BJ (cell line): ENCODE results near the gene HTR3A. TPM values are rescaled to one million over a fixed set of nuclear protein-coding genes. Genes with fewer than 3 reads are reported as not detected.

ENCODE experiments used
- CTCF ChIA-PET: fragments of 350-600 bp; formaldehyde crosslinking; extraction: SDS; loops from one replicate; lab custom pipeline; 2021; ENCODE audit warnings: antibody characterized with exemption, inconsistent platforms; lab: Yijun Ruan, JAX
- POLR2A ChIA-PET: fragments of 300-600 bp; sonication (Branson Sonifier 250); formaldehyde crosslinking; extraction: SDS; loops from one replicate; lab custom pipeline; 2021; ENCODE audit warnings: antibody characterized with exemption; lab: Charles Lee
- DNase-seq: peaks from one replicate; pipeline ENCODE4 v3.0.0-alpha.2; 2011; ENCODE audit warnings: low read depth
- H3K27me3 ChIP-seq: 2 replicates; pipeline ENCODE4 v1.6.0; 2011; ENCODE audit warnings: low read length; ENCODE audit not compliant: control insufficient read depth, insufficient read depth
- H3K36me3 ChIP-seq: 2 replicates; pipeline ENCODE4 v1.5.1; 2011; ENCODE audit warnings: low read length; ENCODE audit not compliant: control insufficient read depth, insufficient read depth
- H3K4me3 ChIP-seq: 2 replicates; pipeline ENCODE4 v1.5.1; 2011; ENCODE audit warnings: low read depth, mild to moderate bottlenecking, control low read depth, low read length
- polyA plus RNA-seq: library from polyadenylated mRNA; depleted of rRNA; stranded (reverse); fragments of >200 nt; gene quantifications from 2 replicates; pipeline ENCODE4 v1.2.3, GENCODE V29; 2011
- TF ChIP-seq, protein P1 (sequence below): IDR thresholded peaks from 2 replicates; pipeline ENCODE4 v1.5.1; 2011; ENCODE audit warnings: low read depth, mild to moderate bottlenecking, control low read depth, inconsistent platforms, low read length, moderate library complexity; ENCODE audit not compliant: insufficient read depth

Gene HTR3A
- polyA plus RNA-seq, 1 experiment, result not detected

DNA sequence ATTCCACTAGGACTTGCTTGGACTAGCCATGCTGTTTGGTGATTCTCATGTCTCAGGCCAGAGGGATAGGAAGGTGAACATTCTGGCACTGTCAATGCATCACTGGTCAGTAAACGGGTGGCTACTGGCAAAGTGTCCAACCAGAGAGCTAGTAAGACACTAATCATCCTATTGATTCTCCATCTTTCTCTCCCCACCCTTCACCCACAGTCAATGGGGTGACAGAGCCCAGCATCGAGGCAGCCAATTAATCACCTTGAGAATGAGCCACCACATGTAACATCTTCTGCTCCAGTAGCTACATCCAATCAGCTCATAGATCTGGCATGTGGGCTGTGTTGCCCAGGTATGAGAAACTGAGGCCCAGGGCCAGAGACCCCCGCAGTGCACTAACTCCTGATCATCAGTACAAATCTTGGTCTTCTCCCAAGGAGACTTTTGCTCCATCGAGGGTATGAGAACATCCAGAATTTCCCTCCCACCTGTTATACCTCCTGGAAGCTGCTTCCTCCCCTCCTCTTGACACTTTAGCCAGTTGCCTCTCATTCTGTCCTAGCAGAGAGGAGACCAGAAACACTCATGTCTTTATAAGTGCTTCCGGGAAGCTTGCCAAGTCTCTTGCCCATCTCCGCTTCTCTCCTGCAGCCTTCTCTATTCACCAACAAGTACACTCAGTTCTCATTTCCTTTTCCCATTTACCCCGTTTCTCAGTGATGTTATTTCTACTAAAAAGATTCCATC is 17.0 kb downstream of the HTR3A start:
- Histone ChIP-seq H3K36me3 (no peaks in the 10 kb centered on the region), H3K27me3 (0 out of 2 replicates have a peak, but pooled peaks cover 1% of the 10 kb centered on the region), H3K4me3 (no peak overlapping the region)
- POLR2A ChIA-PET, result no interaction called here
- CTCF ChIA-PET, result interaction anchor here (1.5 to 9.3 kb wide), 2 partner anchors 86 to 271 kb away, joined by 3 to 218 read pairs; no protein-coding TSS in a partner anchor
- TF ChIP-seq, protein P1, sequence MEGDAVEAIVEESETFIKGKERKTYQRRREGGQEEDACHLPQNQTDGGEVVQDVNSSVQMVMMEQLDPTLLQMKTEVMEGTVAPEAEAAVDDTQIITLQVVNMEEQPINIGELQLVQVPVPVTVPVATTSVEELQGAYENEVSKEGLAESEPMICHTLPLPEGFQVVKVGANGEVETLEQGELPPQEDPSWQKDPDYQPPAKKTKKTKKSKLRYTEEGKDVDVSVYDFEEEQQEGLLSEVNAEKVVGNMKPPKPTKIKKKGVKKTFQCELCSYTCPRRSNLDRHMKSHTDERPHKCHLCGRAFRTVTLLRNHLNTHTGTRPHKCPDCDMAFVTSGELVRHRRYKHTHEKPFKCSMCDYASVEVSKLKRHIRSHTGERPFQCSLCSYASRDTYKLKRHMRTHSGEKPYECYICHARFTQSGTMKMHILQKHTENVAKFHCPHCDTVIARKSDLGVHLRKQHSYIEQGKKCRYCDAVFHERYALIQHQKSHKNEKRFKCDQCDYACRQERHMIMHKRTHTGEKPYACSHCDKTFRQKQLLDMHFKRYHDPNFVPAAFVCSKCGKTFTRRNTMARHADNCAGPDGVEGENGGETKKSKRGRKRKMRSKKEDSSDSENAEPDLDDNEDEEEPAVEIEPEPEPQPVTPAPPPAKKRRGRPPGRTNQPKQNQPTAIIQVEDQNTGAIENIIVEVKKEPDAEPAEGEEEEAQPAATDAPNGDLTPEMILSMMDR, result no peak
- DNase-seq, result no peak

DNA sequence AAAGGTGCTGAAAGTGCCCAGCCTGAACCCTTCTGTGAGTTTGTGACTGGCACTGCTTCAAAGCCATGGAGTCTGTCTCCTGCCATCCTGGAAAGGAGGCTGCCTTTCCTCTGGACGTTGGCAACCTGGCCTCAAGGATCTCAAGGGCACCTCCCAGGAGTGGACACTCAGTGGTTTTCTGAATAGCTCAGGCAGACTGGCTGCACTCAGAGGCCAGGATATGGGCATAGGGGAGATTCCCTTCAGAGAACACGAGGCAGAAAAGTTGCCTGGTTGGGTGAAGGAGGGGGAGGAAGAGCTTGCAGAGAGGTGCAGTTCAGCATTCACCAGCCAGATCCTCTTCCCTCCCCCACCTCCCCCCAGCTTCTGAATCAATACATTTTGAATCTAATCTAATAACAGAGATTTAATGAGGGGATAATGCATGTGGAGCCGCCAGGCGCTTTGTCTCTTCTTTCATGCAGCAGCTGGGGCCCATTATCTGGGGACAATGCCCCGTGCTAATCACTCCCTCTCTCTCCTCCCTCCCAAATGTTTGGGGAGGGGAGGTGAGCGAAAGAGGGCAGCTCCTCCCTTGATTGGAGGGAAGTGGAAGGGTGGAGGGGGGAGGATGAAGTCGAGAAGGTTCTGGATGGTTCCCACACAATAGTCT is 17.7 kb downstream of the HTR3A start:
- no peak for DNase-seq
- CTCF ChIA-PET, result interaction anchor here (1.0 to 9.3 kb wide), 4 partner anchors 86 to 281 kb away, joined by 3 to 218 read pairs (median 6); no protein-coding TSS in a partner anchor
- Histone ChIP-seq H3K36me3 (no peaks in the 10 kb centered on the region), H3K27me3 (0 out of 2 replicates have a peak, but pooled peaks cover 1% of the 10 kb centered on the region), H3K4me3 (no peak overlapping the region)
- POLR2A ChIA-PET, result no interaction called here
- TF ChIP-seq, protein P1, result no peak

DNA sequence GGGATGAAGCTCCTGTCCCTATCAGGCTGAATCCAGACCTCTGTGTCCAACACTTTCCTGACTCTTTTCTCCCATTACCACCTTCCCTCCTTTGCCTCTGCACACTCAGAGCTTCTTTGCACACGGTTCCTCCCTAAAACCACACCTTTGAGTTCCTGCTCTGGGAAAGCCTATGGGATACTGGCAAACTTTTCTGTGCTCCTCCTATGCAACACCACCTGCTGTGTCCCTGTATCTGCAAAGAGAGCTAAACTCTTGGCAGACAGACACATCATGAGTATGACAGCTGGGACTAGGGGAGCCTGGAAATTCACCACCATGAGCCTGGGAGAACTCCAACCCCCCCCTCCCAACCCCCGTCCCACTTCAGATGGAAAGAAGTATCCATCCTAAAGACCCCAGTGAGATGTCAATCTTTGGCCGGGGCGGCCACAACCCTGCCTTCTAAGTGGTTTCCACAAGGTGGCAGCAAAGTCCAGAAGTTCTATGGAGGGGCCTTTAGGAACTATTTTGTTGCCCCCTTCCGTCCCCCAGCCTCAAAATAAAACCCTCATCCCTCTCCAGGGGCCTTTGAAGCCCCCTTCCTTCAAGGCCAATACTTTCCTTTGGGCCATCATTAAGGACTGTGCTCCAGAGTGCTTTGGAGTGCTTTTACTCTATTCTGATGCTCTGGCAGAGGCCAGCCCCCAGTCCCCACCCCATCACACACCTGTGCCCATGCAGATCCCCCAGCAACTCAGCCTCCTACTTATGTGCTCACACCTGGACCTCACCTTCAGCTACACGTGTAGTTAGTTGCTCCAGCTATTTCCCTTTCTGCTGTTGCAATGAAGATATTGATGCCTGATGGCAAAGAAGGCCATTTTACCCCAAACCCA is 19.4 kb downstream of the HTR3A start:
- no peak for DNase-seq
- ChIA-PET POLR2A (no interaction called here), CTCF (interaction anchor here (0.6 to 9.3 kb wide), 15 partner anchors 9 to 287 kb away, joined by 3 to 218 read pairs (median 5); no protein-coding TSS in a partner anchor)
- no peaks in the 10 kb centered on the region for H3K36me3 ChIP-seq
- TF ChIP-seq, protein P1, result peak; percentile 71
- H3K4me3 ChIP-seq, result no peak overlapping the region
- 0 out of 2 replicates have a peak, but pooled peaks cover 1% of the 10 kb centered on the region for H3K27me3 ChIP-seq

DNA sequence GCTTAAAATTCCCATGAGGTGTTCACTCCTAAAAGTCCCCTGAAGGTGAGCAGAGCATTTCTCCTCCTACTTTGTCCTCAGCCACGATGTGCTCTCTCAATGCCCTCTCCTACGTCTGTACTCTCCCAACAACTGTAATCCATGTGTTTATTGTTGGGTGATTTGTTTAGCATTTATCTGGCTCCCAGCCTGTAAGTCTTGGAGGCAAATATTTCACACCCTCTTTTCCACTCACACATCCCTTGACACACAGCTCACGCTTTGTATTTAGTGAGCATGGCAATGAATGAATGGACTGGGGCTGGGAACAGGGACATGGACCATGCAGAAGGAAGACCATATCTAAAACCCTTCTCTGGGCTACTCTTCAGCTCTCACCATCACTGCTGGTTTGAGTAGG is 22.6 kb downstream of the HTR3A start:
- ChIA-PET CTCF (interaction anchor here (9.3 kb wide), 1 partner anchor 266 kb away, joined by 218 read pairs; no protein-coding TSS in a partner anchor), POLR2A (no interaction called here)
- TF ChIP-seq, protein P1, result no peak
- Histone ChIP-seq H3K36me3 (no peaks in the 10 kb centered on the region), H3K4me3 (no peak overlapping the region), H3K27me3 (0 out of 2 replicates have a peak, but pooled peaks cover 1% of the 10 kb centered on the region)
- no peak for DNase-seq
